Iris pigment epithelial cell (primary cell): ENCODE data around the gene LPCAT1.

ENCODE experiments used
- DNase-seq: peaks from one replicate; pipeline ENCODE4 v3.0.0-alpha.2; 2011; ENCODE audit warnings: low read depth

Gene LPCAT1

GRCh38 chr5:1497795-1498622, 25.8 kb downstream of the LPCAT1 start:
- no peak for DNase-seq

GRCh38 chr5:1497242-1497777, 26.4 kb downstream of the LPCAT1 start:
- no peak for DNase-seq

GRCh38 chr5:1495525-1495897, 28.2 kb downstream of the LPCAT1 start:
- DNase-seq: no peak

GRCh38 chr5:1494780-1495524, 28.8 kb downstream of the LPCAT1 start:
- no peak for DNase-seq

- DNase-seq: no peak
These were observed 29.8 kb downstream of the LPCAT1 start for GRCh38 chr5:1493941-1494340.

- DNase-seq: no peak
These were observed 30.3 kb downstream of the LPCAT1 start for GRCh38 chr5:1493413-1493812.

GRCh38 chr5:1492757-1493156, 31.0 kb downstream of the LPCAT1 start:
- no peak for DNase-seq

- no peak for DNase-seq
These were observed 33.4 kb downstream of the LPCAT1 start for GRCh38 chr5:1490376-1490775.

GRCh38 chr5:1489754-1490153, 34.0 kb downstream of the LPCAT1 start:
- no peak for DNase-seq

GRCh38 chr5:1488882-1489680, 34.7 kb downstream of the LPCAT1 start:
- peak; percentile 74 for DNase-seq

- DNase-seq: no peak
These were observed 36.5 kb downstream of the LPCAT1 start for GRCh38 chr5:1487079-1487764.

GRCh38 chr5:1486271-1486670, 37.5 kb downstream of the LPCAT1 start:
- DNase-seq: no peak

- DNase-seq: no peak
These were observed 38.1 kb downstream of the LPCAT1 start for GRCh38 chr5:1485579-1486118.

- DNase-seq: no peak
These were observed 38.8 kb downstream of the LPCAT1 start for GRCh38 chr5:1484730-1485578.

GRCh38 chr5:1483856-1484729, 39.7 kb downstream of the LPCAT1 start:
- DNase-seq: no peak

GRCh38 chr5:1483064-1483463, 40.7 kb downstream of the LPCAT1 start:
- DNase-seq: no peak

- DNase-seq: no peak
These were observed 41.8 kb downstream of the LPCAT1 start for GRCh38 chr5:1481959-1482331.

GRCh38 chr5:1481266-1481958, 42.3 kb downstream of the LPCAT1 start:
- no peak for DNase-seq

GRCh38 chr5:1480806-1481205, 43.0 kb downstream of the LPCAT1 start:
- no peak for DNase-seq
